Adrenal gland (tissue), 5 donors: ENCODE results near the gene JAM3.

ENCODE experiments used
- CTCF ChIP-seq, 6 experiments: fragments of 450-650 bp in 4 of 6; fragments of 200-600 bp in 2 of 6; sonication (generic) in 1 of 6; IDR thresholded peaks; 1 replicate in 5 of 6; 2 replicates in 1 of 6; pipeline versions ENCODE4 v1.5.1 to v1.8.0; 2016 to 2021; ENCODE audit warnings: antibody characterized with exemption in 6 of 6, mild to moderate bottlenecking in 2 of 6, moderate library complexity in 1 of 6
- POLR2A ChIP-seq, 2 donors: fragments of 450-650 bp; IDR thresholded peaks; one replicate each; pipeline ENCODE4 v1.6.1; 2017; ENCODE audit warnings: antibody characterized with exemption in 2 of 2, mild to moderate bottlenecking in 2 of 2, moderate library complexity in 1 of 2
- donor health status: DM: no; HTN: no; CAD: no.

- TF ChIP-seq POLR2A (IDR thresholded peaks at IDR 0.05) (no peak), CTCF (IDR thresholded peaks at IDR 0.05) (no peak)
Measured at GRCh38 chr11:134196756-134197155, 127.9 kb downstream of the JAM3 start.
